Inflammatory macrophage treated with lipopolysaccharide for 1 hour (primary cell): ENCODE results near the gene OR52B2.
A peak's percentile ranks its signal among the peaks of the same experiment; 100 is the strongest.
"Not testable (repeated sequence)": the region's sequence is repeated elsewhere in the genome, so short reads cannot be mapped to it uniquely, and the experiment has no call there.

Experiments used
- DNase-seq, 2 donors: peaks; one replicate each; pipeline ENCODE4 v3.0.0-alpha.2; 2020 to 2022

OR52B2 gene

GRCh38 chr11:6151117-6151516, 19.0 kb downstream of the OR52B2 start:
- no peak for DNase-seq

- DNase-seq: not testable (repeated sequence)
These were observed 26.4 kb downstream of the OR52B2 start for GRCh38 chr11:6143737-6144136.

GRCh38 chr11:6142936-6143335, 27.2 kb downstream of the OR52B2 start:
- DNase-seq: peak in 1 of 2 donors; percentile 14

- DNase-seq: not testable (repeated sequence)
These were observed 34.2 kb downstream of the OR52B2 start for GRCh38 chr11:6135936-6136335.

GRCh38 chr11:6132431-6132830, 37.7 kb downstream of the OR52B2 start:
- DNase-seq: no peak

- DNase-seq: peak; percentile 73 to 77
These were observed 40.5 kb downstream of the OR52B2 start for GRCh38 chr11:6129635-6130034.

- no peak for DNase-seq
These were observed 41.1 kb downstream of the OR52B2 start for GRCh38 chr11:6129011-6129410.

GRCh38 chr11:6127881-6128280, 42.2 kb downstream of the OR52B2 start:
- DNase-seq: peak; percentile 20 to 39

GRCh38 chr11:6124245-6124644, 45.9 kb downstream of the OR52B2 start:
- DNase-seq: peak; percentile 25 to 52
